ENCODE data around the gene OSBPL9. TPM values are rescaled to one million over a fixed set of nuclear protein-coding genes. Genes with fewer than 3 reads are reported as not detected.

The OSBPL9 gene
- polyA plus RNA-seq, 1 experiment = 68.3 TPM

GRCh38 chr1:51776408-51776807 lies 159.5 kb downstream of the OSBPL9 start:
- no peak overlapping the region for H3K4me3 ChIP-seq (ENCODE audit: low read depth, low read length)
- no peak for DNase-seq (ENCODE audit: low read depth)
- H3K27me3 ChIP-seq (ENCODE audit: control insufficient read depth, insufficient read depth, low read length) = no peaks in the 10 kb centered on the region
- CTCF ChIA-PET = no interaction called here
- POLR2A ChIA-PET = no interaction called here
- TF ChIP-seq CTCF (IDR thresholded peaks at IDR 0.05; ENCODE audit: insufficient read depth, low read depth, low read length) = no peak
- H3K36me3 ChIP-seq (ENCODE audit: control insufficient read depth, insufficient read depth, low read length) = peaks cover 2% of the 10 kb centered on the region; the same call in 1 of the 2 replicates

- ChIA-PET CTCF (no interaction called here), POLR2A (no interaction called here)
- no peak for DNase-seq (ENCODE audit: low read depth)
- no peak for TF ChIP-seq CTCF (IDR thresholded peaks at IDR 0.05; ENCODE audit: insufficient read depth, low read depth, low read length)
- Histone ChIP-seq H3K36me3 (ENCODE audit: control insufficient read depth, insufficient read depth, low read length) (peaks cover 11% of the 10 kb centered on the region), H3K4me3 (ENCODE audit: low read depth, low read length) (no peak overlapping the region), H3K27me3 (ENCODE audit: control insufficient read depth, insufficient read depth, low read length) (no peaks in the 10 kb centered on the region)
Measured at GRCh38 chr1:51780927-51781326, 164.0 kb downstream of the OSBPL9 start.

- CTCF ChIA-PET = no interaction called here
- no peak overlapping the region for H3K4me3 ChIP-seq (ENCODE audit: low read depth, low read length)
- H3K27me3 ChIP-seq (ENCODE audit: control insufficient read depth, insufficient read depth, low read length) = no peaks in the 10 kb centered on the region
- TF ChIP-seq CTCF (IDR thresholded peaks at IDR 0.05; ENCODE audit: insufficient read depth, low read depth, low read length) = no peak
- POLR2A ChIA-PET = no interaction called here
- peaks cover 18% of the 10 kb centered on the region for H3K36me3 ChIP-seq (ENCODE audit: control insufficient read depth, insufficient read depth, low read length)
- no peak for DNase-seq (ENCODE audit: low read depth)
Measured at GRCh38 chr1:51784997-51785421, 168.1 kb downstream of the OSBPL9 start.

- H3K36me3 ChIP-seq (ENCODE audit: control insufficient read depth, insufficient read depth, low read length) = peaks cover 25% of the 10 kb centered on the region
- no peak for DNase-seq (ENCODE audit: low read depth)
- no peak for TF ChIP-seq CTCF (IDR thresholded peaks at IDR 0.05; ENCODE audit: insufficient read depth, low read depth, low read length)
- no peak overlapping the region for H3K4me3 ChIP-seq (ENCODE audit: low read depth, low read length)
- ChIA-PET CTCF (interaction anchor here (1.6 kb wide), 1 partner anchor 19 kb away, joined by 6 read pairs; no protein-coding TSS in a partner anchor), POLR2A (no interaction called here)
- no peaks in the 10 kb centered on the region for H3K27me3 ChIP-seq (ENCODE audit: control insufficient read depth, insufficient read depth, low read length)
Measured at GRCh38 chr1:51788938-51789337, 172.0 kb downstream of the OSBPL9 start.

- DNase-seq (ENCODE audit: low read depth) = no peak
- no peaks in the 10 kb centered on the region for H3K27me3 ChIP-seq (ENCODE audit: control insufficient read depth, insufficient read depth, low read length)
- ChIA-PET POLR2A (no interaction called here), CTCF (interaction anchor here (1.6 kb wide), 1 partner anchor 19 kb away, joined by 6 read pairs; no protein-coding TSS in a partner anchor)
- H3K36me3 ChIP-seq (ENCODE audit: control insufficient read depth, insufficient read depth, low read length) = peaks cover 26% of the 10 kb centered on the region
- no peak for TF ChIP-seq CTCF (IDR thresholded peaks at IDR 0.05; ENCODE audit: insufficient read depth, low read depth, low read length)
- no peak overlapping the region for H3K4me3 ChIP-seq (ENCODE audit: low read depth, low read length)
Measured at GRCh38 chr1:51789342-51789741, 172.4 kb downstream of the OSBPL9 start.

Data from BJ (cell line).